Immature natural killer cell (primary cell): ENCODE data around the gene VASN. TPM values are rescaled to one million over a fixed set of nuclear protein-coding genes. Genes with fewer than 3 reads are reported as not detected.

Source experiments
- DNase-seq, 3 donors: peaks; one replicate each; pipeline ENCODE4 v3.0.0; 2022; ENCODE audit warnings: mixed read lengths in 1 of 3
- H3K27ac Mint-ChIP-seq, 6 donors: one replicate each; pipeline ENCODE4 v1.8.0; 2020; ENCODE audit warnings: mixed read lengths in 6 of 6, mild to moderate bottlenecking in 5 of 6, inconsistent platforms in 4 of 6, moderate library complexity in 3 of 6
- H3K27me3 Mint-ChIP-seq, 3 donors: one replicate each; pipeline ENCODE4 v1.8.0; 2020 to 2021; ENCODE audit warnings: low read depth in 3 of 3, mild to moderate bottlenecking in 3 of 3, mixed read lengths in 3 of 3, moderate library complexity in 3 of 3, inconsistent platforms in 1 of 3
- H3K36me3 Mint-ChIP-seq, 3 donors: one replicate each; pipeline ENCODE4 v1.8.0; 2020; ENCODE audit warnings: mixed read lengths in 3 of 3, inconsistent platforms in 2 of 3, mild to moderate bottlenecking in 2 of 3
- H3K4me1 Mint-ChIP-seq, 2 donors: one replicate each; pipeline ENCODE4 v1.8.0; 2020; ENCODE audit warnings: inconsistent platforms in 2 of 2, mild to moderate bottlenecking in 2 of 2, mixed read lengths in 2 of 2, moderate library complexity in 1 of 2
- H3K4me3 Mint-ChIP-seq, 5 donors: one replicate each; pipeline ENCODE4 v1.8.0; 2020; ENCODE audit warnings: mild to moderate bottlenecking in 5 of 5, mixed read lengths in 5 of 5, inconsistent platforms in 3 of 5, moderate library complexity in 3 of 5
- H3K9me3 Mint-ChIP-seq, 6 donors: one replicate each; pipeline ENCODE4 v1.8.0; 2020; ENCODE audit warnings: mild to moderate bottlenecking in 6 of 6, mixed read lengths in 6 of 6, inconsistent platforms in 4 of 6, moderate library complexity in 3 of 6
- polyA plus RNA-seq, 3 donors: library from polyadenylated mRNA; unstranded; fragments of 300-500 nt; fragmentation: Illumina TruSeq; gene quantifications; one replicate each; pipeline ENCODE4 v1.2.3, GENCODE V29; 2021

VASN gene
- polyA plus RNA-seq, result under 1 TPM in 2 of 3 donors, not detected in 1; 0.07 to 0.20 TPM

GRCh38 chr16:4371357-4372000 lies at the start of gene VASN:
VASN (plus strand) TSS chr16:4371848; CDS start chr16:4380878, 9,030 bp downstream.
- DNase-seq, result peak; percentile 71 to 75 (median 73)
- H3K36me3 Mint-ChIP-seq, result no peaks in the 10 kb centered on the region
- H3K9me3 Mint-ChIP-seq, result no peaks in the 10 kb centered on the region
- peak within 1 kb of the TSS; percentile 73 to 89 (median 84) for H3K4me3 Mint-ChIP-seq
- H3K27me3 Mint-ChIP-seq, result peaks cover 0 to 3% (median 0%) of the 10 kb centered on the region in 3 donors
- peaks cover 9 to 22% of the 10 kb centered on the region in 2 donors for H3K4me1 Mint-ChIP-seq
- peak within 1 kb of the TSS in 4 of 6 donors; percentile 45 to 77 (median 60) for H3K27ac Mint-ChIP-seq

GRCh38 chr16:4322121-4323052 lies 49.3 kb upstream of the VASN start:
- no peak overlapping the region for H3K27ac Mint-ChIP-seq
- H3K4me3 Mint-ChIP-seq, result no peak overlapping the region
- H3K4me1 Mint-ChIP-seq, result peaks cover 6% of the 10 kb centered on the region in 2 donors
- no peak for DNase-seq
- H3K9me3 Mint-ChIP-seq, result no peaks in the 10 kb centered on the region
- H3K36me3 Mint-ChIP-seq, result no peaks in the 10 kb centered on the region
- peaks cover 0 to 3% (median 2%) of the 10 kb centered on the region in 3 donors for H3K27me3 Mint-ChIP-seq

GRCh38 chr16:4323071-4323844 lies 48.4 kb upstream of the VASN start:
- Mint-ChIP-seq H3K36me3 (no peaks in the 10 kb centered on the region), H3K4me3 (no peak overlapping the region), H3K27ac (no peak overlapping the region), H3K27me3 (peaks cover 0 to 3% (median 2%) of the 10 kb centered on the region in 3 donors), H3K9me3 (no peaks in the 10 kb centered on the region), H3K4me1 (peaks cover 6% of the 10 kb centered on the region in 2 donors)
- DNase-seq, result no peak

GRCh38 chr16:4323845-4324488 lies 47.7 kb upstream of the VASN start:
- H3K27ac Mint-ChIP-seq, result no peak overlapping the region
- peaks cover 0 to 3% (median 2%) of the 10 kb centered on the region in 3 donors for H3K27me3 Mint-ChIP-seq
- peaks cover 6 to 8% of the 10 kb centered on the region in 2 donors for H3K4me1 Mint-ChIP-seq
- no peaks in the 10 kb centered on the region for H3K36me3 Mint-ChIP-seq
- H3K4me3 Mint-ChIP-seq, result no peak overlapping the region
- no peaks in the 10 kb centered on the region for H3K9me3 Mint-ChIP-seq
- DNase-seq, result no peak

GRCh38 chr16:4324492-4325252 lies 47.0 kb upstream of the VASN start:
- H3K36me3 Mint-ChIP-seq, result no peaks in the 10 kb centered on the region
- no peak overlapping the region for H3K27ac Mint-ChIP-seq
- H3K9me3 Mint-ChIP-seq, result no peaks in the 10 kb centered on the region
- H3K27me3 Mint-ChIP-seq, result peaks cover 0 to 2% (median 1%) of the 10 kb centered on the region in 3 donors
- peaks cover 0 to 3% of the 10 kb centered on the region in 2 donors for H3K4me1 Mint-ChIP-seq
- DNase-seq, result no peak
- no peak overlapping the region for H3K4me3 Mint-ChIP-seq

GRCh38 chr16:4325253-4325758 lies 46.3 kb upstream of the VASN start:
- peaks cover 0 to 4% of the 10 kb centered on the region in 2 donors for H3K4me1 Mint-ChIP-seq
- H3K36me3 Mint-ChIP-seq, result no peaks in the 10 kb centered on the region
- H3K9me3 Mint-ChIP-seq, result no peaks in the 10 kb centered on the region
- no peak overlapping the region for H3K27ac Mint-ChIP-seq
- H3K4me3 Mint-ChIP-seq, result peak overlapping the region in 1 of 5 donors; percentile 25
- peaks cover 0 to 2% (median 1%) of the 10 kb centered on the region in 3 donors for H3K27me3 Mint-ChIP-seq
- no peak for DNase-seq

- peaks cover 0 to 2% (median 1%) of the 10 kb centered on the region in 3 donors for H3K27me3 Mint-ChIP-seq
- H3K36me3 Mint-ChIP-seq, result no peaks in the 10 kb centered on the region
- peaks cover 0 to 4% of the 10 kb centered on the region in 2 donors for H3K4me1 Mint-ChIP-seq
- H3K27ac Mint-ChIP-seq, result no peak overlapping the region
- H3K4me3 Mint-ChIP-seq, result peak overlapping the region in 2 of 5 donors; percentile 35 to 44
- no peaks in the 10 kb centered on the region for H3K9me3 Mint-ChIP-seq
- DNase-seq, result no peak
Measured at GRCh38 chr16:4327386-4328045, 44.1 kb upstream of the VASN start.

- Mint-ChIP-seq H3K27me3 (peaks cover 0 to 2% (median 1%) of the 10 kb centered on the region in 3 donors), H3K4me3 (peak overlapping the region; percentile 21 to 63 (median 35)), H3K4me1 (peaks cover 0 to 4% of the 10 kb centered on the region in 2 donors), H3K36me3 (no peaks in the 10 kb centered on the region), H3K27ac (no peak overlapping the region), H3K9me3 (no peaks in the 10 kb centered on the region)
- peak in 2 of 3 donors; percentile 30 to 40 for DNase-seq
Measured at GRCh38 chr16:4328046-4328781, 43.4 kb upstream of the VASN start.

GRCh38 chr16:4328782-4329775 lies 42.6 kb upstream of the VASN start:
- Mint-ChIP-seq H3K27me3 (peaks cover 0 to 2% (median 1%) of the 10 kb centered on the region in 3 donors), H3K9me3 (no peaks in the 10 kb centered on the region), H3K4me1 (peaks cover 0 to 4% of the 10 kb centered on the region in 2 donors), H3K4me3 (peak overlapping the region in 1 of 5 donors; percentile 21), H3K27ac (no peak overlapping the region), H3K36me3 (no peaks in the 10 kb centered on the region)
- no peak for DNase-seq

- Mint-ChIP-seq H3K9me3 (no peaks in the 10 kb centered on the region), H3K4me1 (peaks cover 0 to 4% of the 10 kb centered on the region in 2 donors), H3K27me3 (peaks cover 0 to 2% (median 1%) of the 10 kb centered on the region in 3 donors), H3K4me3 (no peak overlapping the region), H3K27ac (no peak overlapping the region), H3K36me3 (no peaks in the 10 kb centered on the region)
- peak; percentile 66 to 72 (median 69) for DNase-seq
Measured at GRCh38 chr16:4330277-4330874, 41.3 kb upstream of the VASN start.
